Measurements from ENCODE around the gene DOCK4. TPM values are rescaled to one million over a fixed set of nuclear protein-coding genes. Genes with fewer than 3 reads are reported as not detected.

Gene DOCK4
- total RNA-seq, 4 donors from 2014 or later: 9.9 to 30.9 (median 13.7) TPM

GRCh38 chr7:112103246-112103645 is 103.0 kb downstream of the DOCK4 start:
- intact Hi-C loops (cut with DNase I): no loop called here

GRCh38 chr7:112101201-112101846 is 104.9 kb downstream of the DOCK4 start:
- no peak for TF ChIP-seq CTCF (IDR thresholded peaks at IDR 0.05)
- TF ChIP-seq POLR2A (IDR thresholded peaks at IDR 0.05): no peak
- intact Hi-C loops (cut with DNase I): no loop called here
- H3K36me3 ChIP-seq: no peaks in the 10 kb centered on the region
- DNase-seq: no peak
- no peaks in the 10 kb centered on the region for H3K27me3 ChIP-seq
- H3K4me1 ChIP-seq: peaks cover 0 to 15% (median 7%) of the 10 kb centered on the region in 3 donors
- no peaks in the 10 kb centered on the region for H3K9me3 ChIP-seq
- no peak overlapping the region for H3K4me3 ChIP-seq
- WGBS, 2 donors: 63 to 73% methylated on average over 8 of the region's 8 CpGs
- no peak overlapping the region for H3K27ac ChIP-seq

More at GRCh38 chr7:112103246-112103645, 103.0 kb downstream of the DOCK4 start:
- H3K4me1 ChIP-seq: peaks cover 0 to 21% (median 7%) of the 10 kb centered on the region in 3 donors
- H3K27ac ChIP-seq: no peak overlapping the region
- no peak overlapping the region for H3K4me3 ChIP-seq
- no peaks in the 10 kb centered on the region for H3K9me3 ChIP-seq
- TF ChIP-seq CTCF (IDR thresholded peaks at IDR 0.05) (no peak), POLR2A (IDR thresholded peaks at IDR 0.05) (no peak)
- no peak for DNase-seq
- H3K36me3 ChIP-seq: no peaks in the 10 kb centered on the region
- H3K27me3 ChIP-seq: no peaks in the 10 kb centered on the region
- 49% methylated on average over 2 of the region's 2 CpGs for WGBS, 2 donors

- WGBS, 2 donors: 74 to 89% methylated on average over 1 of the region's 1 CpG
- H3K9me3 ChIP-seq: no peaks in the 10 kb centered on the region
- DNase-seq: no peak
- H3K4me1 ChIP-seq: no peaks in the 10 kb centered on the region
- no peak for TF ChIP-seq CTCF (IDR thresholded peaks at IDR 0.05)
- no peak for TF ChIP-seq POLR2A (IDR thresholded peaks at IDR 0.05)
- intact Hi-C loops (cut with DNase I): no loop called here
- H3K27ac ChIP-seq: no peak overlapping the region
- no peak overlapping the region for H3K4me3 ChIP-seq
- H3K36me3 ChIP-seq: no peaks in the 10 kb centered on the region
- no peaks in the 10 kb centered on the region for H3K27me3 ChIP-seq
These were observed 108.7 kb downstream of the DOCK4 start for GRCh38 chr7:112097524-112097923.

- Histone ChIP-seq H3K27me3 (no peaks in the 10 kb centered on the region), H3K27ac (no peak overlapping the region), H3K4me1 (no peaks in the 10 kb centered on the region), H3K9me3 (no peaks in the 10 kb centered on the region), H3K4me3 (no peak overlapping the region), H3K36me3 (no peaks in the 10 kb centered on the region)
- intact Hi-C loops (cut with DNase I): no loop called here
- WGBS, 2 donors: 92 to 97% methylated on average over 5 of the region's 5 CpGs
- no peak for TF ChIP-seq CTCF (IDR thresholded peaks at IDR 0.05)
- no peak for TF ChIP-seq POLR2A (IDR thresholded peaks at IDR 0.05)
- no peak for DNase-seq
These were observed 112.8 kb downstream of the DOCK4 start for GRCh38 chr7:112093409-112093808.

- Histone ChIP-seq H3K4me3 (no peak overlapping the region), H3K36me3 (no peaks in the 10 kb centered on the region), H3K27ac (no peak overlapping the region), H3K27me3 (no peaks in the 10 kb centered on the region), H3K4me1 (no peaks in the 10 kb centered on the region), H3K9me3 (no peaks in the 10 kb centered on the region)
- no peak for DNase-seq
- WGBS, 2 donors: 83 to 87% methylated on average over 5 of the region's 5 CpGs
- TF ChIP-seq CTCF (IDR thresholded peaks at IDR 0.05): no peak
- no peak for TF ChIP-seq POLR2A (IDR thresholded peaks at IDR 0.05)
- intact Hi-C loops (cut with DNase I): no loop called here
These were observed 113.3 kb downstream of the DOCK4 start for GRCh38 chr7:112092709-112093395.

Data from esophagus squamous epithelium (tissue), 5 donors.